ENCODE results near the gene TOLLIP.
"Not testable (repeated sequence)": the region's sequence is repeated elsewhere in the genome, so short reads cannot be mapped to it uniquely, and the experiment has no call there.

Gene TOLLIP

GRCh38 chr11:1246301-1246700, 63.1 kb downstream of the TOLLIP start:
- DNase-seq (ENCODE audit: low spot score) = not testable (repeated sequence)

- not testable (repeated sequence) for DNase-seq (ENCODE audit: low spot score)
These were observed 63.7 kb downstream of the TOLLIP start for GRCh38 chr11:1245717-1246116.

- not testable (repeated sequence) for DNase-seq (ENCODE audit: low spot score)
These were observed 64.9 kb downstream of the TOLLIP start for GRCh38 chr11:1244557-1244956.

GRCh38 chr11:1243521-1243920, 65.9 kb downstream of the TOLLIP start:
- not testable (repeated sequence) for DNase-seq (ENCODE audit: low spot score)

- not testable (repeated sequence) for DNase-seq (ENCODE audit: low spot score)
These were observed 66.7 kb downstream of the TOLLIP start for GRCh38 chr11:1242751-1243150.

GRCh38 chr11:1242289-1242688, 67.1 kb downstream of the TOLLIP start:
- DNase-seq (ENCODE audit: low spot score) = no peak

- no peak for DNase-seq (ENCODE audit: low spot score)
These were observed 67.7 kb downstream of the TOLLIP start for GRCh38 chr11:1241706-1242105.

GRCh38 chr11:1240771-1241170, 68.7 kb downstream of the TOLLIP start:
- DNase-seq (ENCODE audit: low spot score) = no peak

GRCh38 chr11:1239596-1240205, 69.7 kb downstream of the TOLLIP start:
- DNase-seq (ENCODE audit: low spot score) = no peak

GRCh38 chr11:1238767-1239595, 70.5 kb downstream of the TOLLIP start:
- no peak for DNase-seq (ENCODE audit: low spot score)

- DNase-seq (ENCODE audit: low spot score) = no peak
These were observed 71.6 kb downstream of the TOLLIP start for GRCh38 chr11:1237851-1238250.

GRCh38 chr11:1237128-1237580, 72.3 kb downstream of the TOLLIP start:
- no peak for DNase-seq (ENCODE audit: low spot score)

GRCh38 chr11:1236316-1237127, 72.9 kb downstream of the TOLLIP start:
- DNase-seq (ENCODE audit: low spot score) = no peak

- no peak for DNase-seq (ENCODE audit: low spot score)
These were observed 73.5 kb downstream of the TOLLIP start for GRCh38 chr11:1235901-1236315.

GRCh38 chr11:1235306-1235900, 74.0 kb downstream of the TOLLIP start:
- DNase-seq (ENCODE audit: low spot score) = no peak

- DNase-seq (ENCODE audit: low spot score) = no peak
These were observed 74.6 kb downstream of the TOLLIP start for GRCh38 chr11:1234771-1235305.

GRCh38 chr11:1234054-1234720, 75.2 kb downstream of the TOLLIP start:
- DNase-seq (ENCODE audit: low spot score) = no peak

- no peak for DNase-seq (ENCODE audit: low spot score)
These were observed 75.9 kb downstream of the TOLLIP start for GRCh38 chr11:1233351-1234053.

- DNase-seq (ENCODE audit: low spot score) = no peak
These were observed 76.5 kb downstream of the TOLLIP start for GRCh38 chr11:1232883-1233321.

- DNase-seq (ENCODE audit: low spot score) = no peak
These were observed 77.2 kb downstream of the TOLLIP start for GRCh38 chr11:1232021-1232882.
